Epithelial cell of prostate (primary cell): ENCODE results near the gene JPT2.

Experiments
- DNase-seq: peaks from one replicate; pipeline ENCODE4 v3.0.0-alpha.2; 2011; ENCODE audit warnings: low read depth, low spot score
- H3K27ac ChIP-seq: fragments of 450-650 bp; 2 replicates; pipeline ENCODE4 v1.5.1; 2017; ENCODE audit warnings: mild to moderate bottlenecking

The JPT2 gene

DNA sequence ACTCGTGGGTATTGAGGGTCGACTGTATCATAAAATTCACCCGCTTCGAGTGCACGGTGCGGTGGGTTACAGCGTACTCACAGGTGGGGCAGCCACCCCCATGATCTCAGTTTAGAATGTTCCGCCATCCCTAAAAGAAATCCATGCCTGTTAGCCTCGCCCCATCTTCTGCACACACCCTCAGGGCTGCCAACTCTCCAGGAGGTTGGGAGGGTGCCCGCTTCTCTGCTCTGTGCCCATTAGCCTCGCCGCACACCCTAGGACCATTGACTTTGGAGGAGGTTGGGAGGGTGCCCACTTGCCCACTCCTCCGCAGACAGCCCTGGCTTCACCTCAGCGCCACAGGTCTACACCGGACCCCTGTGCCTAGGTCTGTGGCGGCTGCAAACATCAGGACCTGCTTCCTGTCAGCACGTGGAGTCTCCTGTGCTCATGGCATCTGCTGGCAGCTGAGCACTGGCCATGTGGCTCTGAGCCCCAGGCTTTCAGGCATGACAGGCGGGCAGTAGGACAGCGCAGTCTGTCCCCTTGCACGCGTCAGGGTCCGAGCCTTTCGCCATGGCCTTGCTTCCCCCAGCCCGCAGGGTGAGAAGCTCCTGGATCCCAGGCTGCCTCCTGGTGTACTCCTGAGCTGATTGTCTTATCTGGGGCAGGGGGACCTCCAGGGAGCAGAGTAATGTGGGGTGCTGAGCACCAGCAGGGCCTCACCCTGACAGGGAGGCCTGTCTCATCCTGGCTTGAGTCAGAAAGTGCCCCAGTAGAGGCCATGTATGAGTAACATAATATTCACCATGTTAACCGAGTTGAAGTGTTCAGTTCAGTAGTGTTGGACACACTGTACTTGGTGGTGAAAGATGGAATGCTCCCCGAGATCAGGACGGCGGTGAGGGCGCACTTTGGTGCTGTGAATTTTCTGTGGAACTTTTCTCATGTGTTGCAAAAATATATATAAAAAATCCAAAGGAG, 71.4 kb downstream of the JPT2 start:
- no peak overlapping the region for H3K27ac ChIP-seq
- no peak for DNase-seq
